Measurements from ENCODE around the gene ARID1B. TPM values are rescaled to one million over a fixed set of nuclear protein-coding genes. Genes with fewer than 3 reads are reported as not detected.

ARID1B gene
- total and polyA plus RNA-seq, 10 of the 15 experiments (the other 5 are each of a cell fraction or from before 2014, with no cell fraction given) = 24.7 to 133 (median 54.6) TPM

GRCh38 chr6:157060440-157060952 lies 283.3 kb downstream of the ARID1B start (continued):
- TF ChIP-seq IKZF2 (IDR thresholded peaks at IDR 0.05) = no peak
- TF ChIP-seq PRDM15 (CRISPR knock-in tag; IDR thresholded peaks at IDR 0.05) = no peak
- no peak for TF ChIP-seq DPF2 (IDR thresholded peaks at IDR 0.05)
- no peak for TF ChIP-seq NFYA (IDR thresholded peaks at IDR 0.05; ENCODE audit: borderline replicate concordance, low read depth, low read length)
- TF ChIP-seq SMAD1 (IDR thresholded peaks at IDR 0.05; ENCODE audit: low read depth, partially characterized antibody) = no peak

GRCh38 chr6:157061770-157062594 lies 284.8 kb downstream of the ARID1B start:
- FAIRE-seq = no peak
- intact Hi-C loops (cut with micrococcal nuclease; ENCODE audit: unreplicated experiment) (no loop called here), in situ Hi-C loops (cut with MboI) (no loop called here)
- POLR2A ChIA-PET = no interaction called here
- Histone ChIP-seq H3K4me3 (no peak overlapping the region), H3K27me3 (replicated peaks in 1 of 2; ENCODE audit: control insufficient read depth in 2 of 2, insufficient read depth in 2 of 2, low read length in 1 of 2) (no peaks in the 10 kb centered on the region), H3K27ac (ENCODE audit: control insufficient read depth, insufficient read depth) (no peak overlapping the region), H3K36me3 (ENCODE audit: control insufficient read depth in 2 of 2, insufficient read depth in 2 of 2, low read length in 1 of 2) (peaks cover 0 to 2% of the 10 kb centered on the region in 2 experiments; a peak in 3 of 4 replicates), H3K9ac (ENCODE audit: control insufficient read depth, insufficient read depth, low read length) (no peak overlapping the region), H2AFZ (ENCODE audit: control insufficient read depth, low read depth, low read length) (no peak overlapping the region), H3K9me3 (replicated peaks; ENCODE audit: control insufficient read depth, insufficient read depth, low read length) (no peaks in the 10 kb centered on the region; the same call in 2 of the 3 replicates), H3K4me1 (ENCODE audit: control insufficient read depth, insufficient read depth, low read length) (no peaks in the 10 kb centered on the region; the same call in 1 of the 2 replicates), H3K79me2 (ENCODE audit: control insufficient read depth, insufficient read depth, low read length) (peaks cover 3% of the 10 kb centered on the region; the same call in 1 of the 2 replicates), H3K4me2 (ENCODE audit: control insufficient read depth, insufficient read depth) (no peak overlapping the region), H4K20me1 (ENCODE audit: control insufficient read depth, insufficient read depth) (no peaks in the 10 kb centered on the region)
- RAD21 ChIA-PET (ENCODE audit: unreplicated experiment) = interaction anchor here (0.7 to 0.8 kb wide), 2 partner anchors 16 to 346 kb away, joined by 4 read pairs; no protein-coding TSS in a partner anchor
- WGBS (ENCODE audit: insufficient coverage, insufficient replicate concordance, low lambda C conversion rate, missing lambda C conversion rate) = 96% methylated on average over 9 of the region's 9 CpGs
- CTCF ChIA-PET = interaction anchor here (0.7 kb wide), 2 partner anchors 17 to 34 kb away, joined by 3 read pairs; no protein-coding TSS in a partner anchor
- no peak for ATAC-seq
- no TSS peak for BruUV-seq (replicated peaks)
- DNase-seq (ENCODE audit: low read depth, low spot score) = no peak
- SMC1A ChIA-PET (ENCODE audit: uncharacterized antibody, unreplicated experiment) = interaction anchor here (0.6 to 0.8 kb wide), 3 partner anchors 25 to 117 kb away, joined by 3 read pairs; no protein-coding TSS in a partner anchor
- TF ChIP-seq ZNF207 (IDR thresholded peaks at IDR 0.05; ENCODE audit: borderline replicate concordance) (no peak), KLF5 (IDR thresholded peaks at IDR 0.05; ENCODE audit: partially characterized antibody) (no peak), EGR1 (IDR thresholded peaks at IDR 0.05; ENCODE audit: borderline replicate concordance in 1 of 2, low read depth in 2 of 2, low read length in 2 of 2) (no peak), HDGF (IDR thresholded peaks at IDR 0.05) (no peak), CBX3 (IDR thresholded peaks at IDR 0.05; ENCODE audit: borderline replicate concordance, low read depth) (no peak), BHLHE40 (IDR thresholded peaks at IDR 0.05; ENCODE audit: borderline replicate concordance in 1 of 2, low read depth in 2 of 2, low read length in 1 of 2) (no peak), TARDBP (IDR thresholded peaks at IDR 0.05; ENCODE audit: borderline replicate concordance) (no peak), RELA (IDR thresholded peaks at IDR 0.05; ENCODE audit: borderline replicate concordance, partially characterized antibody) (no peak), YBX1 (IDR thresholded peaks at IDR 0.05) (no peak), IRF4 (IDR thresholded peaks at IDR 0.05; ENCODE audit: low read depth, low read length) (no peak), NKRF (conservative IDR thresholded peaks at IDR 0.05) (no peak)

Data from GM12878 (cell line).